ENCODE measurements around the gene ENHO. TPM values are rescaled to one million over a fixed set of nuclear protein-coding genes. Genes with fewer than 3 reads are reported as not detected.

The ENHO gene
- total RNA-seq, 1 donor from 2014 or later = 0.86 TPM

- no peak for DNase-seq (ENCODE audit: extremely low spot score, unreplicated experiment)
- H3K9me3 Mint-ChIP-seq (ENCODE audit: unreplicated experiment) = no peaks in the 10 kb centered on the region
- H3K27me3 Mint-ChIP-seq (ENCODE audit: unreplicated experiment) = peaks cover 51% of the 10 kb centered on the region
- no peak overlapping the region for H3K4me3 Mint-ChIP-seq (ENCODE audit: unreplicated experiment)
- no peak overlapping the region for H3K27ac Mint-ChIP-seq (ENCODE audit: unreplicated experiment)
- TF ChIP-seq CTCF (IDR thresholded peaks at IDR 0.05) = no peak
- no peaks in the 10 kb centered on the region for H3K4me1 Mint-ChIP-seq (ENCODE audit: unreplicated experiment)
- H3K36me3 Mint-ChIP-seq (ENCODE audit: unreplicated experiment) = no peaks in the 10 kb centered on the region
Measured at GRCh38 chr9:34505370-34506120, 17.2 kb downstream of the ENHO start.

- Mint-ChIP-seq H3K4me1 (ENCODE audit: unreplicated experiment) (no peaks in the 10 kb centered on the region), H3K9me3 (ENCODE audit: unreplicated experiment) (no peaks in the 10 kb centered on the region), H3K27ac (ENCODE audit: unreplicated experiment) (no peak overlapping the region), H3K27me3 (ENCODE audit: unreplicated experiment) (peaks cover 56% of the 10 kb centered on the region), H3K36me3 (ENCODE audit: unreplicated experiment) (no peaks in the 10 kb centered on the region), H3K4me3 (ENCODE audit: unreplicated experiment) (no peak overlapping the region)
- no peak for TF ChIP-seq CTCF (IDR thresholded peaks at IDR 0.05)
- no peak for DNase-seq (ENCODE audit: extremely low spot score, unreplicated experiment)
Measured at GRCh38 chr9:34503406-34503805, 19.4 kb downstream of the ENHO start.

- Mint-ChIP-seq H3K9me3 (ENCODE audit: unreplicated experiment) (no peaks in the 10 kb centered on the region), H3K27ac (ENCODE audit: unreplicated experiment) (no peak overlapping the region), H3K36me3 (ENCODE audit: unreplicated experiment) (no peaks in the 10 kb centered on the region), H3K4me3 (ENCODE audit: unreplicated experiment) (no peak overlapping the region), H3K27me3 (ENCODE audit: unreplicated experiment) (peaks cover 59% of the 10 kb centered on the region), H3K4me1 (ENCODE audit: unreplicated experiment) (no peaks in the 10 kb centered on the region)
- no peak for TF ChIP-seq CTCF (IDR thresholded peaks at IDR 0.05)
- no peak for DNase-seq (ENCODE audit: extremely low spot score, unreplicated experiment)
Measured at GRCh38 chr9:34502891-34503290, 19.9 kb downstream of the ENHO start.

- no peaks in the 10 kb centered on the region for H3K9me3 Mint-ChIP-seq (ENCODE audit: unreplicated experiment)
- DNase-seq (ENCODE audit: extremely low spot score, unreplicated experiment) = no peak
- H3K4me1 Mint-ChIP-seq (ENCODE audit: unreplicated experiment) = no peaks in the 10 kb centered on the region
- H3K4me3 Mint-ChIP-seq (ENCODE audit: unreplicated experiment) = no peak overlapping the region
- no peak for TF ChIP-seq CTCF (IDR thresholded peaks at IDR 0.05)
- no peaks in the 10 kb centered on the region for H3K36me3 Mint-ChIP-seq (ENCODE audit: unreplicated experiment)
- H3K27me3 Mint-ChIP-seq (ENCODE audit: unreplicated experiment) = peaks cover 59% of the 10 kb centered on the region
- H3K27ac Mint-ChIP-seq (ENCODE audit: unreplicated experiment) = no peak overlapping the region
Measured at GRCh38 chr9:34502471-34502870, 20.3 kb downstream of the ENHO start.

GRCh38 chr9:34501889-34502425 lies 20.8 kb downstream of the ENHO start:
- Mint-ChIP-seq H3K27me3 (ENCODE audit: unreplicated experiment) (peaks cover 61% of the 10 kb centered on the region), H3K4me1 (ENCODE audit: unreplicated experiment) (no peaks in the 10 kb centered on the region), H3K36me3 (ENCODE audit: unreplicated experiment) (no peaks in the 10 kb centered on the region), H3K4me3 (ENCODE audit: unreplicated experiment) (no peak overlapping the region), H3K27ac (ENCODE audit: unreplicated experiment) (no peak overlapping the region), H3K9me3 (ENCODE audit: unreplicated experiment) (no peaks in the 10 kb centered on the region)
- DNase-seq (ENCODE audit: extremely low spot score, unreplicated experiment) = no peak
- no peak for TF ChIP-seq CTCF (IDR thresholded peaks at IDR 0.05)
